ENCODE results near the gene TNFRSF21. TPM values are rescaled to one million over a fixed set of nuclear protein-coding genes. Genes with fewer than 3 reads are reported as not detected.

Gene TNFRSF21
- polyA plus RNA-seq, 1 donor from 2014 or later = 13.0 TPM

DNA sequence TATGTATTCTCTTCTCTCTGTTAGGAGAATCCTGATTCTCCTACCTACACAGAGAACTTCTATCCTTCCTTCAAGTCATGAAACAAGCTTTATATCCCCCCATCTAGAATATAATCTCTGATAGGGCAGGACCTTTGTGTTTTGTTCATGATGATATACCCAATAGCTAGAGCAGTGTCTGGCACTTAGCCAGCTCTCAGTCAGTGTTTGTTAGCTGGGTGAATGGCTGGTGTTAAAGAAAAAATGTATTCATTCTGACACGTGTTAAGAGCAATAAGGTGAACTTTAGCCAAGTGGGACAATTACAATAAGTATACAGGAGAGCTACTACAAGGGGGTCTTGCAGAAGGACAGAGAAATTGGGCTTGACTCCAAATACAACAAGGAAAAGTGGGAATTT, 34.3 kb upstream of the TNFRSF21 start:
- H3K4me3 ChIP-seq (ENCODE audit: low read length) = no peak overlapping the region
- no peaks in the 10 kb centered on the region for H3K27me3 ChIP-seq (ENCODE audit: insufficient read depth, low read depth, low read length)
- no peaks in the 10 kb centered on the region for H4K20me1 ChIP-seq (ENCODE audit: insufficient read depth)
- no peak for TF ChIP-seq MXI1 (conservative IDR thresholded peaks at IDR 0.05; ENCODE audit: poor library complexity, severe bottlenecking)
- TF ChIP-seq, protein P1, sequence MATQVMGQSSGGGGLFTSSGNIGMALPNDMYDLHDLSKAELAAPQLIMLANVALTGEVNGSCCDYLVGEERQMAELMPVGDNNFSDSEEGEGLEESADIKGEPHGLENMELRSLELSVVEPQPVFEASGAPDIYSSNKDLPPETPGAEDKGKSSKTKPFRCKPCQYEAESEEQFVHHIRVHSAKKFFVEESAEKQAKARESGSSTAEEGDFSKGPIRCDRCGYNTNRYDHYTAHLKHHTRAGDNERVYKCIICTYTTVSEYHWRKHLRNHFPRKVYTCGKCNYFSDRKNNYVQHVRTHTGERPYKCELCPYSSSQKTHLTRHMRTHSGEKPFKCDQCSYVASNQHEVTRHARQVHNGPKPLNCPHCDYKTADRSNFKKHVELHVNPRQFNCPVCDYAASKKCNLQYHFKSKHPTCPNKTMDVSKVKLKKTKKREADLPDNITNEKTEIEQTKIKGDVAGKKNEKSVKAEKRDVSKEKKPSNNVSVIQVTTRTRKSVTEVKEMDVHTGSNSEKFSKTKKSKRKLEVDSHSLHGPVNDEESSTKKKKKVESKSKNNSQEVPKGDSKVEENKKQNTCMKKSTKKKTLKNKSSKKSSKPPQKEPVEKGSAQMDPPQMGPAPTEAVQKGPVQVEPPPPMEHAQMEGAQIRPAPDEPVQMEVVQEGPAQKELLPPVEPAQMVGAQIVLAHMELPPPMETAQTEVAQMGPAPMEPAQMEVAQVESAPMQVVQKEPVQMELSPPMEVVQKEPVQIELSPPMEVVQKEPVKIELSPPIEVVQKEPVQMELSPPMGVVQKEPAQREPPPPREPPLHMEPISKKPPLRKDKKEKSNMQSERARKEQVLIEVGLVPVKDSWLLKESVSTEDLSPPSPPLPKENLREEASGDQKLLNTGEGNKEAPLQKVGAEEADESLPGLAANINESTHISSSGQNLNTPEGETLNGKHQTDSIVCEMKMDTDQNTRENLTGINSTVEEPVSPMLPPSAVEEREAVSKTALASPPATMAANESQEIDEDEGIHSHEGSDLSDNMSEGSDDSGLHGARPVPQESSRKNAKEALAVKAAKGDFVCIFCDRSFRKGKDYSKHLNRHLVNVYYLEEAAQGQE (IDR thresholded peaks at IDR 0.05; ENCODE audit: borderline replicate concordance) = no peak
- TF ChIP-seq, protein P2, sequence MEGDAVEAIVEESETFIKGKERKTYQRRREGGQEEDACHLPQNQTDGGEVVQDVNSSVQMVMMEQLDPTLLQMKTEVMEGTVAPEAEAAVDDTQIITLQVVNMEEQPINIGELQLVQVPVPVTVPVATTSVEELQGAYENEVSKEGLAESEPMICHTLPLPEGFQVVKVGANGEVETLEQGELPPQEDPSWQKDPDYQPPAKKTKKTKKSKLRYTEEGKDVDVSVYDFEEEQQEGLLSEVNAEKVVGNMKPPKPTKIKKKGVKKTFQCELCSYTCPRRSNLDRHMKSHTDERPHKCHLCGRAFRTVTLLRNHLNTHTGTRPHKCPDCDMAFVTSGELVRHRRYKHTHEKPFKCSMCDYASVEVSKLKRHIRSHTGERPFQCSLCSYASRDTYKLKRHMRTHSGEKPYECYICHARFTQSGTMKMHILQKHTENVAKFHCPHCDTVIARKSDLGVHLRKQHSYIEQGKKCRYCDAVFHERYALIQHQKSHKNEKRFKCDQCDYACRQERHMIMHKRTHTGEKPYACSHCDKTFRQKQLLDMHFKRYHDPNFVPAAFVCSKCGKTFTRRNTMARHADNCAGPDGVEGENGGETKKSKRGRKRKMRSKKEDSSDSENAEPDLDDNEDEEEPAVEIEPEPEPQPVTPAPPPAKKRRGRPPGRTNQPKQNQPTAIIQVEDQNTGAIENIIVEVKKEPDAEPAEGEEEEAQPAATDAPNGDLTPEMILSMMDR (IDR thresholded peaks at IDR 0.05; ENCODE audit: poor library complexity, severe bottlenecking) = no peak
- no peak for TF ChIP-seq EZH2 (IDR thresholded peaks at IDR 0.05; ENCODE audit: borderline replicate concordance, insufficient read depth, low read length, poor library complexity, severe bottlenecking)
- TF ChIP-seq TAF1 (IDR thresholded peaks at IDR 0.05; ENCODE audit: low read depth) = no peak
- no peak for TF ChIP-seq POLR2AphosphoS5 (IDR thresholded peaks at IDR 0.05)
- TF ChIP-seq RAD21 (conservative IDR thresholded peaks at IDR 0.05) = no peak
- TF ChIP-seq EP300 (conservative IDR thresholded peaks at IDR 0.05; ENCODE audit: poor library complexity, severe bottlenecking) = no peak
- TF ChIP-seq SMC3 (conservative IDR thresholded peaks at IDR 0.05; ENCODE audit: poor library complexity) = no peak
- H3K79me2 ChIP-seq (replicated peaks; ENCODE audit: insufficient read depth, low read length) = no peaks in the 10 kb centered on the region
- H3K4me2 ChIP-seq (ENCODE audit: low read length) = no peak overlapping the region
- H3K36me3 ChIP-seq (ENCODE audit: insufficient read depth, low read length) = no peaks in the 10 kb centered on the region
- no peaks in the 10 kb centered on the region for H3F3A ChIP-seq (ENCODE audit: insufficient read depth, low read length, poor library complexity, severe bottlenecking)
- H3K9ac ChIP-seq (ENCODE audit: low read length) = no peak overlapping the region
- H3K27ac ChIP-seq (ENCODE audit: low read length) = no peak overlapping the region
- no peak overlapping the region for H2AFZ ChIP-seq (ENCODE audit: low read depth, low read length)
- H3K9me3 ChIP-seq (ENCODE audit: low read length) = no peaks in the 10 kb centered on the region
- H3K9me2 ChIP-seq (ENCODE audit: insufficient read depth, low read length) = no peaks in the 10 kb centered on the region

DNA sequence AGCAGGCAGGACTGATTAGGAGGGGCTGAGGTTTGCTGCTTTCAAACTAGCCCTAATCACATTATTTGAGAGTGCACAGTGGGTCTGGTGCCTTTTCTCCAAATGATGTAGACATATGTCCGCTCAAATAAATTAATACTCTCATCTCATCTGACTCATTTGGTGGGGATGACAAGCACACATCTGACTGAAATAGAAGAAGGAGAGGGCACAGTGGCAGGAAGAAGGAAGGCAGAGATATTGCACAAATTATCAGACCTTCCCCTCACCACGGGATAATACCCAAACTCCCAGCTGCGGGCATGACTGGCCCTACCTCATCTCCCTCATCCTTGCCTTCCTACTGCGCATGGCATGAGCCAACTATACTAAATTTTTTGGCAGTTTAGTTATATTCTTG, 33.9 kb upstream of the TNFRSF21 start:
- Histone ChIP-seq H3K27me3 (ENCODE audit: insufficient read depth, low read depth, low read length) (no peaks in the 10 kb centered on the region), H3K9me2 (ENCODE audit: insufficient read depth, low read length) (no peaks in the 10 kb centered on the region), H3K36me3 (ENCODE audit: insufficient read depth, low read length) (no peaks in the 10 kb centered on the region), H3K27ac (ENCODE audit: low read length) (no peak overlapping the region), H2AFZ (ENCODE audit: low read depth, low read length) (no peak overlapping the region), H3K4me3 (ENCODE audit: low read length) (no peak overlapping the region), H4K20me1 (ENCODE audit: insufficient read depth) (no peaks in the 10 kb centered on the region), H3K4me2 (ENCODE audit: low read length) (no peak overlapping the region), H3K9ac (ENCODE audit: low read length) (no peak overlapping the region), H3K9me3 (ENCODE audit: low read length) (no peaks in the 10 kb centered on the region), H3K79me2 (replicated peaks; ENCODE audit: insufficient read depth, low read length) (no peaks in the 10 kb centered on the region), H3F3A (ENCODE audit: insufficient read depth, low read length, poor library complexity, severe bottlenecking) (no peaks in the 10 kb centered on the region)
- TF ChIP-seq POLR2AphosphoS5 (IDR thresholded peaks at IDR 0.05) (no peak), RAD21 (conservative IDR thresholded peaks at IDR 0.05) (no peak), EZH2 (IDR thresholded peaks at IDR 0.05; ENCODE audit: borderline replicate concordance, insufficient read depth, low read length, poor library complexity, severe bottlenecking) (no peak), MXI1 (conservative IDR thresholded peaks at IDR 0.05; ENCODE audit: poor library complexity, severe bottlenecking) (no peak), TAF1 (IDR thresholded peaks at IDR 0.05; ENCODE audit: low read depth) (no peak), SMC3 (conservative IDR thresholded peaks at IDR 0.05; ENCODE audit: poor library complexity) (no peak), EP300 (conservative IDR thresholded peaks at IDR 0.05; ENCODE audit: poor library complexity, severe bottlenecking) (no peak)
- TF ChIP-seq, protein P1 (IDR thresholded peaks at IDR 0.05; ENCODE audit: borderline replicate concordance) = no peak
- TF ChIP-seq, protein P2 (IDR thresholded peaks at IDR 0.05; ENCODE audit: poor library complexity, severe bottlenecking) = no peak

Data from neural cell (in vitro differentiated cells).